ENCODE measurements around the gene TERT.

DNA sequence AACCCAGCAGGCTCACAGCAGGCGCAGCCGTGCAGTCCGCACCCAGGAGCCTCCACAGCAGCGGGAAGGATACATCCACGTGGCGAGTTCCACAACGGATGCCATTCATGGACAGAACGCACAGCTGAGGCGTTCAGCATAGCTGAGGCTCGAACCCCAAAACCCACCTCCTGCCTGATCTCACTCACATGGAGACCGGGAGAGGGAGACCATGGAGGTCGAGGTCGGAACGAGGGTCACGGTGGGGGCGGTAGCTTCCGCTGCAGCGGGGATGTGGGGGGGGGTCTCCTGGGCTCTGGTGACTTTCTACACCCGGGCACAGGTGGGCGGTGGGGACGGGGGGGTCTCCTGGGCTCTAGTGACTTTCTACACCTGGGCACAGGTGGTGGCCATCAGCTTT is 17.5 kb downstream of the TERT start:
- TF ChIP-seq MAZ (IDR thresholded peaks at IDR 0.05; ENCODE audit: borderline replicate concordance, low read depth, low read length): no peak
- TF ChIP-seq, protein P1, sequence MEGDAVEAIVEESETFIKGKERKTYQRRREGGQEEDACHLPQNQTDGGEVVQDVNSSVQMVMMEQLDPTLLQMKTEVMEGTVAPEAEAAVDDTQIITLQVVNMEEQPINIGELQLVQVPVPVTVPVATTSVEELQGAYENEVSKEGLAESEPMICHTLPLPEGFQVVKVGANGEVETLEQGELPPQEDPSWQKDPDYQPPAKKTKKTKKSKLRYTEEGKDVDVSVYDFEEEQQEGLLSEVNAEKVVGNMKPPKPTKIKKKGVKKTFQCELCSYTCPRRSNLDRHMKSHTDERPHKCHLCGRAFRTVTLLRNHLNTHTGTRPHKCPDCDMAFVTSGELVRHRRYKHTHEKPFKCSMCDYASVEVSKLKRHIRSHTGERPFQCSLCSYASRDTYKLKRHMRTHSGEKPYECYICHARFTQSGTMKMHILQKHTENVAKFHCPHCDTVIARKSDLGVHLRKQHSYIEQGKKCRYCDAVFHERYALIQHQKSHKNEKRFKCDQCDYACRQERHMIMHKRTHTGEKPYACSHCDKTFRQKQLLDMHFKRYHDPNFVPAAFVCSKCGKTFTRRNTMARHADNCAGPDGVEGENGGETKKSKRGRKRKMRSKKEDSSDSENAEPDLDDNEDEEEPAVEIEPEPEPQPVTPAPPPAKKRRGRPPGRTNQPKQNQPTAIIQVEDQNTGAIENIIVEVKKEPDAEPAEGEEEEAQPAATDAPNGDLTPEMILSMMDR (conservative IDR thresholded peaks at IDR 0.05; ENCODE audit: low read depth, low read length): no peak
- no peak for TF ChIP-seq MXI1 (IDR thresholded peaks at IDR 0.05; ENCODE audit: borderline replicate concordance, low read depth, low read length)
- TF ChIP-seq CEBPB (IDR thresholded peaks at IDR 0.05; ENCODE audit: low read depth, low read length): no peak
- TF ChIP-seq, protein P2, sequence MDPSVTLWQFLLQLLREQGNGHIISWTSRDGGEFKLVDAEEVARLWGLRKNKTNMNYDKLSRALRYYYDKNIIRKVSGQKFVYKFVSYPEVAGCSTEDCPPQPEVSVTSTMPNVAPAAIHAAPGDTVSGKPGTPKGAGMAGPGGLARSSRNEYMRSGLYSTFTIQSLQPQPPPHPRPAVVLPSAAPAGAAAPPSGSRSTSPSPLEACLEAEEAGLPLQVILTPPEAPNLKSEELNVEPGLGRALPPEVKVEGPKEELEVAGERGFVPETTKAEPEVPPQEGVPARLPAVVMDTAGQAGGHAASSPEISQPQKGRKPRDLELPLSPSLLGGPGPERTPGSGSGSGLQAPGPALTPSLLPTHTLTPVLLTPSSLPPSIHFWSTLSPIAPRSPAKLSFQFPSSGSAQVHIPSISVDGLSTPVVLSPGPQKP (IDR thresholded peaks at IDR 0.05; ENCODE audit: borderline replicate concordance, low read depth, low read length): no peak
- TF ChIP-seq, protein P3, sequence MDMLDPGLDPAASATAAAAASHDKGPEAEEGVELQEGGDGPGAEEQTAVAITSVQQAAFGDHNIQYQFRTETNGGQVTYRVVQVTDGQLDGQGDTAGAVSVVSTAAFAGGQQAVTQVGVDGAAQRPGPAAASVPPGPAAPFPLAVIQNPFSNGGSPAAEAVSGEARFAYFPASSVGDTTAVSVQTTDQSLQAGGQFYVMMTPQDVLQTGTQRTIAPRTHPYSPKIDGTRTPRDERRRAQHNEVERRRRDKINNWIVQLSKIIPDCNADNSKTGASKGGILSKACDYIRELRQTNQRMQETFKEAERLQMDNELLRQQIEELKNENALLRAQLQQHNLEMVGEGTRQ (IDR thresholded peaks at IDR 0.05; ENCODE audit: low read depth, low read length): no peak
- TF ChIP-seq CHD1 (IDR thresholded peaks at IDR 0.05; ENCODE audit: low read depth, low read length): no peak
- TF ChIP-seq POLR2A (IDR thresholded peaks at IDR 0.05; ENCODE audit: low read depth, low read length): no peak
